ENCODE measurements around the gene TTLL1.
"Not testable (repeated sequence)": the region's sequence is repeated elsewhere in the genome, so short reads cannot be mapped to it uniquely, and the experiment has no call there.

Gene TTLL1

DNA sequence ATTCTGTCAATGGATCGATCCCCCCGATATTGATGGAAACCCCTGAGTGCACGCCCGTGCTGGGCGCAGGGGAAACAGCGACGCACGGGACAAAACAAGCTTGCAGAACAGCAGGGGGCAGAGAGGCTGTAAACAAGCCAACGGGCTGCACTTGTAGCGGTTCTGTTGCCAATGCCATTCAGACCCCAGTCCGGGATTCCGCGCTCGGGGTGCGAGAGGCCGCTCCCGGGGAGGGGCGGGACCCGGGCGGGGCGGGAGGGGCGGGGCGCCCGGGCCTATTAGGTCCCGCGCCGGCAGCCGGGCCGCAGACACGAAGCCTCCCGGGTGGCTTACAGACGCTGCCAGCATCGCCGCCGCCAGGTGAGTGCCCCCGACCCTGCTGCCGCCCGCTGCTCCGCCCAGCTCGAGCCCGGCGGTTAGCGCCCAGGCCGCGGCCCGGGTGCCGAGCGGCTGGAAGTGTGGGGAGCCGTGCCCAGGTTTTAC lies 21.3 kb upstream of the TTLL1 start, which contains the start of gene BIK:
Gene BIK, plus strand, starts transcription at position 307 of the 483 bp plus-strand sequence. CDS start 13,273 bp downstream, outside the sequence.
- ATAC-seq (peak; percentile 64), DNase-seq (peak; percentile 46)

DNA sequence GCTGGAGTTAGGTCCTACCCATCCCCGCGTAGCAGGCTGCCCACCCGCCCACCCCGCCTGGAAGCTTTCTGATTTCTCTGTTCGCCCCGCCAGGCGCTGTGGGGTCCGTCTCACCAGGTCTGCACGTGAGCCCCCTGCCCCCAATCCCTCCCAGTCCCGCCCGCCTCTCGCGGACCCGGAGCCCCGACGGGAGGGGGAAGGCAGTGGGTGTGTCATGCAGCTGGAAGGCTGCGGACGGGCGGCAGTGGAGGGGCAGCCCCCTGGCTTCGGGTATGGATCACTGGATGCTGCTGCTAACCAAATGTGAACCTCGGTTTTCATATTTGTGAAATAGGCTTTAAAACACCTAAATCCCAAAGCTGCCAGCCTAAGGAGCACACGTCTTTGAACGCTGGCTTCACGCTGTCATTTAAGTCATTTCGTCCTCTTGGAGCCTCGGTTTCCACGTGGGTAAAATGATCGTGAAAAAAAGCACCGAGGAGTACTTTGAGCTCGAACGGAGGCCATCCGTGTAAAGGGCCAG lies 20.8 kb upstream of the TTLL1 start:
- DNase-seq (peak; percentile 24), ATAC-seq (no peak)

DNA sequence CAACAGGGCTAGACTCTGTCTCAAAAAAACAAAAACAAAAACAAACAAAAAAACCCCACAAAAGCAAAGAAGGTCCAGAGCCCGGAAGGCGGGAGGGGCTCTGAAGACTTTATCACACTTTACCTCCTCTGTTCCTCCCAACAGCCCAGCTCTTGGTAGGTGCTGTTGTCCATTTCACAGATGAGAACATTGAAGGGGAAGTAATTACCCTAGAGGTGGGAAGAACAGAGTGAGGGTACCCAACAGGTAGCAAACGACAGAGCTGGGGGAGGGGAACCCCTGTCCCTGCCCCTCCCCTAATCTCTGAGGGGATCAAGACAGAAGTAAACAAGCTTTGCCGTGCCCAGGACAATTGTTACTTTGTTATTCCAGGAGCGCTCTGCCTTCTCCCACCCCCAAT lies 20.3 kb upstream of the TTLL1 start:
- no peak for DNase-seq
- ATAC-seq, result no peak

DNA sequence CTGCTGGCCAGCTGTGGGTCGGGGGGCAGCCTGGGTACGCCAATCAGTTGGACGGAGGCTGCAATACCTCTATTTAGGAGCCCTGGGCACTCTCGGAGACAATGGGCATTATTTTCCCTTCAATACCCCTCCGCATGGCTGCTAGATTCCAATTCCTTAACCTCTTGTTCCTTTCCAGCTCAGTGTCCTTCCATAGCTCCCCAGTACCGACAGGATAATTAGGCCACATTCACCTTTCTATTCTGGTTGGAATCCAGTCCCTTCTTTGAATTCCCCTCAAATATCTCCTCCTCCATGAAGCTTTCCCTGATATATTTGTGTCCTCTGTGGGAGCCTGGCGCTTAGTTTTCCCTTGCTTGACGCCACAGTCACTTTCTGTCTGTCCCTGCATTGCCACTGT lies 17.1 kb upstream of the TTLL1 start:
- ATAC-seq (no peak), DNase-seq (no peak)

DNA sequence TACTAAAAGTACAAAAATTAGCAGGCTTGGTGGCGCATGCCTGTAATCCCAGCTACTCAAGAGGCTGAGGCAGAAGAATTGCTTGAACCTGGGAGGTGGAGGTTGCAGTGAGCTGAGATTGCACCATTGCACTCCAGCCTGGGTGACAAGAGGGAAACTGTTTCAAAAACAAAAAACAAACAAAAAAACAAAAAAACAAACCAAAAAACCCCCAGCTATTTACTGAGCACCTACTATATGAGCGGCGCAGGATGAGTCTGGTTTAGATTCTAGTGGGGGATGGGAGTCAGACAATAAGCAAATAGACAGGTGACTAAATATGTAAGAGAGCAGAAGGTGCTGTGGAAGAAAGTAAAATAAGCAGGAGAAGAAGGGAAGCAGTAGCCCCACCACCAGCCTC lies 15.8 kb upstream of the TTLL1 start:
- not testable (repeated sequence) for ATAC-seq, DNase-seq

DNA sequence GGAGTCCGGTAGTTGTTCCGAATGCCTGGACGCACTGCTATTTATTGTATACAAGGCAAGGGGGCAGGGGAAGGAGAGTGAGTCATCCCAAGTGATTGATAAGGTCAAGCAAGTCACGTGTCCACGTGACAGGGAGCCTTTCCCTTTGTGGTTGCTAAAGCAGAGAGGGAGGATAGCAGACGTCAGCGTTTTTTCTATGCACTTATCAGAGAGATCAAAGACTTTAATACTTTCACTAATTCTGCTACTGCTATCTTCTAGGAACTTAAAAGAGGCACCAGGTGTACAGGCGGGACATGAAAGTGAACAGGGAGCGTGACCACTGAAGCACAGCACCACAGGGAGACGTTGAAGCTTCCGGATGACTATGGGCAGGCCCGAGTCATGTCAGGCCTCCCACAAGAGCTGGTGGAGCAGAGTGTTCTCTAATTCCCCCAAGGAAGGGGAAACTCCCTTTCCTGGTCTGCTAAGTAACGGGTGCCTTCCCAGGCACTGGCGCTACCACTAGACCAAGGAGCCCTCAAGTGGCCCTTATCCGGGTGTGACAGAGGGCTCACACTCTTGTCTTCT lies 14.9 kb upstream of the TTLL1 start:
- ATAC-seq, result peak; percentile 40
- DNase-seq, result not testable (repeated sequence)

DNA sequence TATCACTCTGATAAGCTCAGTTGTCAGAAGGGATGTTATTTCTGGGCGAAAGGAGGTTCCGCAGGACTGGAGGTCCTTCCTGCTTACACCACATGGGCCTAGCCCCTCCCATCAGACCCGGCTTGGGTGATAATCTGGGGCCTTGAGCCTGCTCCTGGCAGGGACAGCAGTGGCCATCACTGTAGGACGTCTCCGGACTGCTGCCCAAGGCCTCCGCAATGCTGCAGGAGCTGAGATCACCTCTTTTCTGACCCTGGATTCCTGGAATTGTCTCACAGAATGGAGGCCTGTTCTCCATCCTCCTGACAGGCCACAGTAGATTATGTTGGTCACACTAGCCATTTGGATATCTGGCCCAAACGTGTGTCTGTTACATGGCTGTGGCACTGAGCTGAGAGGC lies 12.1 kb upstream of the TTLL1 start:
- no peak for DNase-seq

DNA sequence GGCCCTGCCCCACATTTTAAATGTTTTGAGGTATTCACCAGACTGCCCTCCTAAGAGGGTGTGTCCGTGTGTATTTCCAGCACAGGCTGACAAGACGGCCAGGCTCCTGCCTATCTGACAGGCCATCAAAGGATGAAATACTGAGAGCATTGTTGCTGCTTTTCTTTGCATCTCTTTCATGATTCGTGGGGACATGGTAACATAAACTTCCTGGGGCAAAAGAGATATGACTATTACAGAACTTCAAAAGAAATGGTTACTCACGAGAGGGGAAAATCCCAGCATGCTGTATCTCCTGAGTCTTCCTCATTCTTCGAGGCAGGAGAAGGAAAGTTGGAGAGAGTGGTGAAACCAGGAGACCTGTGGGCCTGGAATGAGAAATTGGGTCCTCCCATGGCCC lies 11.0 kb upstream of the TTLL1 start:
- DNase-seq, result no peak
- no peak for ATAC-seq

More for the DNA sequence above, 12.1 kb upstream of the TTLL1 start:
- no peak for ATAC-seq

DNA sequence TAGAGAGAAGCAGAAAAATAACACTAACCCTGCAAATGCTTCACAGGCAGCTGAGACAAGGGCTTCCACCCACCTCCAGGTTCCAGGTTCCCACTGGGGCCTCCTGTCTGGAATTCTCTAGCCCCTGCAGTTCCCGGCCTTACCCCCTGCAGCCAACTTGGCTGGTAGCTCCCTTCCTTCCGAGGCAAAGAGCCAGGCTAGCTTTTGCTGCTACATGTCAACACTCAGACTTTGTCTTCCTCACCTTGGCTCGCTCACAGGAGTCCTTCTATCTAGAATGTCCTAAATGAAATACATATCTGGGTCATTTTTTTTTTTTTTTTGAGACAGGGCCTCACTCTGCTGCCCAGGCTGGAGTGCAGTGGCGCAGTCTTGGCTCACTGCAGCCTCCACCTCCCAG lies 9.9 kb upstream of the TTLL1 start:
- ATAC-seq (no peak), DNase-seq (no peak)

DNA sequence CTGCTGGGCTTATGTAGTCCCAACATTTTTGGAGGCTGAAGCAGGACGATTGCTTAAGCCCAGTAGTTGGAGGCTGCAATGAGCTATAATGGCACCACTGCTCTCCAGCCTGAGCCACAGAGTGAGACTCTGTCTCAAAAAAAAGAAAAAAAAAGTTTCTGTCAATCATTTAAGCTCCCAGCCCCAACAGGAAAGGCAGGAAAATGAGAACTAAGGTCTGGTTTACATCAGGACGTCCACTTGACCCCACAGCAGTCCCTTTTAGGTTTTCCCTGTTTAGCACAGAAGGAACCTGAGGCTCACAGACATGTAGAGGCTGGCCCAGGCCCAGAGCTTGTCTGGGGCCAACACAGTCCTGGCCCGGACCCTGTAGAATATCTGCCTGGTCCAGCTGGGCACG lies 9.2 kb upstream of the TTLL1 start:
- ATAC-seq, result no peak
- no peak for DNase-seq

DNA sequence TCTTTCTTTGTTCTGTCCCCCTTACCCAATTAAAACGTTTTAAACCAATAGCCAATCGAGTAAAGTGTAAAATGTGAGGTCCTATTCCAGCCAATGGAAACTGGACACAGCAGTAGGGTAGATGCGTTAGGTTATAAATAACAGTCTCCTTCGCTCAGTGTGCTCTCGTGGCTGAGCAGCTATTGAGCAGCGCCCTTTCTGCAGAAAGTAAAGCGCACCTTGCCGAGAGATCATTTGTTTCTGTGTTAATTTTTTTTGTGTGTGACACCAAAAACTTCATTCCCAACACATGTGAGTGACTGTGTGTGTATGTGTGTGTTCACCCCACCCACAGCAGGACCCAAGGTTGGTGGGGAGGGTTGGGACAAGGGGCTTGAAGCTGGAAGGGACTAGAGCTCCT lies 7.2 kb upstream of the TTLL1 start:
- DNase-seq (no peak), ATAC-seq (no peak)

DNA sequence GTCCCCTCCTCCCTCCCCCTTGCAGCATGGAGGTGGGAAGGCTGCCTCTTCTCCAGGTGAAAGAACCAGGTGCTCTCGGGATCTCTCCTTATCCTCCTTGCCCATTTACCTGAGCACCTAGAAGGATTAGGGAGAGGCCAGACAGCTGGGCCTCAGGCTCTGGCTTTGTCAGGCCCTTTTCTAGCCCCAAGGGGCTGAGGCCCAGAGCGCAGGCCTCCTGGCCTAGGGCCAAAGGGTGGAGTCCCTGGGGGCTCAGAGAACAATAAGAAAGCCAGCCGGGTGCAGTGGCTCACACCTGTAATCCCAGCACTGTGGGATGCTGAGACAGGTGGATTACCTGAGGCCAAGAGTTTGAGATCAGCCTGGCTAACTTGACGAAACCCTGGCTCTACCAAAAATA lies 5.4 kb upstream of the TTLL1 start:
- ATAC-seq (no peak), DNase-seq (no peak)

DNA sequence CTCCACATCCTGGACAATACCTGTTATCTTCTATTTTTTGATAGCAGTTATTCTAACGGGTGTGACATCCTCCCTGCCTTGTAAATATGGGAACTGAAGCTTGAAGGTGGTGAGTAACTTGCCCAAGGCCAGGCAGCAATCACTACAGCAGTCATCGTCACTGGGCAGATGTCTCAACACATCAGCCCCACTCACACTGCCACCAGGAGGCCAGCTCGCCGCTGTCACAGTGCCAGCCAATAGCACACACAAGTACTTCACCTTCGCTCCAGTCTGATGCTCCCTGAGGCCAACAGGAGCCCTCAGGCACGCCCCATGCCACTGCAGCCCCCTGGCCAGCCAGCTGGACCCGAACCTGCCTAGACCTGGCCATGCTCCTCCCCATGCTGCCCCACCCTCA lies 4.9 kb upstream of the TTLL1 start:
- ATAC-seq, result no peak
- no peak for DNase-seq

DNA sequence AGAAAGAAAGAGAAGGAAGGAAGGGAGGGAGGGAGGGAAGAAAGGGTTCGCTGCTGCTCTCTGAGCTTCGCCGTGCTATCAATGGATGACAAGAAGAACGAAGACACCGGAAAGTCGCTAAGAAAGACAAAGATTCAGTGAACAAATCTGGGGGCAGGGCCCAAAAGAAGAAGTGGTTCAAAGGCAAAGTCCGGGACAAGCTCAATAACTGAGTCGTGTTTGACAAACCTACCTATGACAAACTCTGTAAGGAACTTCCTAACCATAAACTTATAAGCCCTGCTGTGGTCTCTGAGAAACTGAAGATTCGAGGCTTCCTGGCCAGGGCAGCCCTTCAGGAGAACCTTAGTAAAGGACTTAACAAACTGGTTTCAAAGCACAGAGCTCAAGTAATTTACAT lies 2.9 kb upstream of the TTLL1 start:
- no peak for DNase-seq

DNA sequence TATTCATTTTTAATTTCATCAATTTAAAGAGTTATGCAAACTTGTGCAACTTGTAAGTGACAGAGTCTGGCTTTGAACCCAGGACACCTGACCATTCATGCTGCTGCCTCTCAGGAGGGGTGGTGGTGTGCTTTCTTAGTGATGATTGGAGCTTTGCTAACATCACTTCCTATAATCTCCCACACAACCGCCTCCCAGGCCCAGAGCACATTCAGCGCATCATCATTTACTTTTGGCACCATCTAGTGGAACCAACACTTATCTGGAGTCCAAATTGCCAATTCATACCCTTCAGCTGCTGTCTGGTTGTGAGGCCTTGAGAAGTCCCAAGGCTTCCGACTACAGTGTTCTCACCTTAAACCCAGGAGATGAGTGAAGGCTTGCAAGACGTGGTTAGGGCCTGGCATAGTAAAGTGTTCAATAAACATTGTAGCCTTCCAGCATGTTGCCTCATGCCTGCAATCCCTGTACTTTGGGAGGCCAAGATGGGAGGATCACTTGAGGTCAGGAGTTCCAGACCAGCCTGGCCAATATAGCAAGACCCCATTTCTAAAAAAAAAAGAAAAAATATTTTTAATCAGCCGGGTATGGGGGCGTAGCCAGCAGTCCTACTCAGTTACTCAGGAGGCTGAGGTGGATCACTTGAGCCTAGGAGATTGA lies 1.1 kb upstream of the TTLL1 start:
- DNase-seq (peak; percentile 50), ATAC-seq (peak; percentile 17)

More for the DNA sequence above, 2.9 kb upstream of the TTLL1 start:
- no peak for ATAC-seq

DNA sequence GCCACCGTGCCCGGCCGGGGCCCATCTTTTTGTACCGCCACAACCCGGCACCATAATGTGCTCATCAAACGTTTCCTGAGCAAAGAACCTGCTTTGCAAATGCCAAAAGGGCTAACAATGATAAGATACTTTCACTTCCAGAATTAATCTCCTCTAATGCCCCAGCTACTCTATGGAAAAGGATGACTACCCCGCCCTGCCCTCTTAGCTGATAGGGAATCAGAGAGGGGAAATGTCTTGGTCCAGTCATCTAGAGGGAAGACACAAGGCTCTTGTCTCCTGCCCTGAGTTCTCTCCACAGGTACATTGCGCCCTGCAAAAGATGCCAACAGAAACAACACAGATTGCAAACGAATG lies 586 bp downstream of the TTLL1 start:
- no peak for ATAC-seq
- peak; percentile 18 for DNase-seq

DNA sequence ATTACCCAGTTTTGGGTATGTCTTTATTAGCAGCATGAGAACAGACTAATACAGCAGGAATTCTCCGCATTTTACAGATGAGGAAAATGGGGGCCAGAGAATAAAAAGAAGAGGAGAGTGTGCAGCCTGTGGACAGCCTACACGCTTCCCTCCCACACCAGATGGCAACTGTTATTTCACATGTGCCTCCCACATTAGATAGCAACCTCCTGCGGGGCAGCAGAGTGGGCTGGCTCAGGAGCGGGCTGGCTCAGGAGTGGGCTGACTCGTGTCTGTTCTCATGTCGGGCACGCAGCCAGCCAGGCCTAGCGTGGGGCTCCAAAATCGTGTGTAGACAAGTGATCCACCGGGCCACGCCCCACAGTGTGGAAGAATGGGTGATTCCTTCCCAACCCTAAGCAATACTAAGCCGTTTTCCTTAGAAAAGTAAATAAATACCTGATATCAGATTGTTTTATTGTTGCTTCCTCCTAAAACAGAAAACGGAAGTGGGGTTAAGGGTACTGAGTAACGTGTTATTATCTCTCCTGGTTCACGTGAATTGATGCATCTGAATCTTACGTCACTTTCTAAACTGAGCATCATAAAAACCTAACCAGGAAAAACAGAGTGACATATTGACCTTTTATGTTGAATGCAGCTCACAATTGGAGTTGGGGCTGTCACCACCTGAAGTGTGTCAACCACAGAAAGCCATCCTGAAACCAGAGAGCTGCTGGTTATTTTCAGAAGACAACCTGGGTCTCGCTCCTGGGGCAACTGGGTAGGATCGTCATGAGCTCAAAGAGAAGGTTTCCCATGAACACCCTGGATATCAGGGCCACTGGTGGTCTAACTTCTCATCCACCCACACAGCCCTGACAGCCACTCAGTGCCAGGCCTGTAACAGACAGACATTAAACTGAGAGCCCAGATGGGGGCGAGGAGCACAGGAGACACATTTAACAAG lies 3.3 kb downstream of the TTLL1 start:
- peak; percentile 12 for DNase-seq
- peak; percentile 3 for ATAC-seq

DNA sequence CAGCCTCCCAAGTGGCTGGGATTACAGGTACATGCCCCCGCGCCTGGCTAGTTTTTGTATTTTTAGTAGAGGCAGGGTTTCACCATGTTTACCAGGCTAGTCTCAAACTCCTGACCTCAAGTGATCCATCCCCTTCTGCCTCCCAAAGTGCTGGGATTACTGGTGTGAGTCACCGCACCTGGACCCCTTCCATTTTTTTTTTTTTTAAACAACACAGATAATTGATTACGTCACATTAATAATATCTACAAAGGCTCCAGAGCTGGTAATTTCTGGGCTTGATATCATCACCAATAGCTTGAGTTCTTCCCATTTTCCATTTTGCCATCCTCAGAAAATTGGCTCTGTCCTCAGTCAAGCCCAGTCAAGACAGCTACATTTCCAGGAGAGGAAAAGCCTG lies 7.2 kb downstream of the TTLL1 start:
- DNase-seq (no peak), ATAC-seq (no peak)

DNA sequence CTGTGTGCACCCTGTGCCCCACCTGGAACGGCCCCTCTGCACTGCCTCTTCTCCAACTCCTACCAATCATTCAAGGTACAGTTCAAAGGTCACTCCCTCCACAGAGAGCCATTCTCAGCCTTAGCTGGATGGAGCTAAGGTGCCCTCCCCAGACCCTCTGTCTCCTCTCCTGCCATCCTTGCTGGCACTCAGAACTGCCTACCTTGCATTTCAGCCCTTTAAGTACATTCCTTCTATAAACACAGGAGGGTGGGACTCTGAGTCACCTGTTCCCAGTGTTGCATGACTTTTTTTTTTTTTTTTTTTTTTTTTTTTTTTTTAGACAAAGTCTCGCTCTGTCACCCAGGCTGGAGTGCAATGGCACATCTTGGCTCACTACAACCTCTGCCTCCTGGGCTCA lies 8.6 kb downstream of the TTLL1 start:
- DNase-seq (no peak), ATAC-seq (no peak)

DNA sequence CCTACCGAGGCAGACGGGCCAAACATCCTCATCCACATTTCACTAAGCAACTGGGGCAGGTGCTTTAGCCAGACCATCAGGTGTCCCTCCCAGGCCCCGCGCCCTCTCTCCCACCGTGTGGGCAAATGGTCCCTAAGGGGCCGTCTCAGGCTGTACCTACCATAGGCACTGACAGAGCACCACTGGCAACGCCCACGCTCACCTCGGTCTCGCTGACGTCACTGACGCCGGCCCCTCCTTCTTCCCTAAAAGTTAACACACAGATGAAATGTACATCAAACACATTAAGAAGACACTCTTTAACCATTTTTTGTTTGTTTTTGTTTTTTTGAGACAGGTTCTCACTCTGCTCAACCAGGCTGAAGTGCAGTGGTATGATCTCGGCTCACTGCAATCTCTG lies 9.4 kb downstream of the TTLL1 start:
- no peak for ATAC-seq
- no peak for DNase-seq

DNA sequence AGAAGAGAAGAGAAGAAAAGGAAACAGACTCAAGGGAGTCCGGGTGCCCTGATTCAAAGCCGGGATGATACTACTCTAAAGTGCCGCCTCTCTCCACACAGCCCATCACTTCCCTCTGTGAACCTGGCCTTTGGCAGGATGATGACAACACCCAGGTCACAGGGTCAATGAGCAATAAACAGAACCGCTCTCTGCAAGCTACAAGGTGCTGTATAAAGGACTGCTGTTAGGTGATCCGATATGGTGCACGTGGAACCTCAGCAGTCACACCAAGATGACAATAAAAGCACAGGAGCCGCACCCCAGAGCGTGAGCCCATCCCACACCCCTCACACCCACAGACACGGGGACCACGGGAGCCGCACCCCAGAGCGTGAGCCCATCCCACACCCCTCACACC lies 10.7 kb downstream of the TTLL1 start:
- no peak for ATAC-seq

DNA sequence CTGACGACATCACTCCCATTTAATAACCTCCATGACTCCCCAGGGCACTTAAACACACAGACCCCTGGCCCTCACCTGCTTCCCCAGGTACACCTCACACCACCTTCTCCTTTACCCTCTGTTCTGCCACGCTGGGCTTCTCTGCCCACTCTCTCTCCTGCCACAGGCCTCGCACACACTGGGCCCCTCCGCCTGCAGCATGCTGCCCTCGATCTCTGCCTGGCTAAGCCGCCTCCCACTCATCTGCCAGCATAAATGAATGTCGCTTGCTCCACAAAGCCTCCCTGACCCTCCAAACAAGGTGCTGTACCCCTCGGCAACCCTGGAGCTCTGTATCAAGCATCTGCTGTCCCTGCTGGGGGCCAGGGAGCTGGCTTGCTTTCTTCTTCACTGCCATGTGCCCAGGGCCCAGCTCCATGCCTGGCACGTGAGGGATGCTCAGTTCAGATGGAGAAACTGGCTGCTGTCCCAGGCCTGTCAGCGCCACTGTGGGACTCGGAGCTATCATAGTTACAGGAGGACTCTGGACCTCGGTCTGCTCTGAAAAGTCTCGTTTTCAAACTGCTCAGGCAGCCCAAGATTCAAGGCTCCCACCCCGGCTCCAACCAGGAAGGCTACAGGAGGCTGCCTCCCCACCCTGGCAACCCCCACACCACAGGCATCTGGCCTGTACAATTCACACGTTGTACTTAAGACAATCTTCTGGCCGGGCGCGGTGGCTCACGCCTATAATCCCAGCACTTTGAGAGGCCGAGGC lies 11.9 kb downstream of the TTLL1 start:
- DNase-seq, result no peak
- ATAC-seq, result no peak

More for the DNA sequence above, 10.7 kb downstream of the TTLL1 start:
- no peak for DNase-seq
